NCI-H1436 (cell line): Measurements from ENCODE around the gene SUV39H2.
"Not testable (repeated sequence)": the region's sequence is repeated elsewhere in the genome, so short reads cannot be mapped to it uniquely, and the experiment has no call there.

Source experiments
- DNase-seq: peaks from one replicate; lab custom pipeline; 2025; lab: John Stamatoyannopoulos, UW

SUV39H2 gene

DNA sequence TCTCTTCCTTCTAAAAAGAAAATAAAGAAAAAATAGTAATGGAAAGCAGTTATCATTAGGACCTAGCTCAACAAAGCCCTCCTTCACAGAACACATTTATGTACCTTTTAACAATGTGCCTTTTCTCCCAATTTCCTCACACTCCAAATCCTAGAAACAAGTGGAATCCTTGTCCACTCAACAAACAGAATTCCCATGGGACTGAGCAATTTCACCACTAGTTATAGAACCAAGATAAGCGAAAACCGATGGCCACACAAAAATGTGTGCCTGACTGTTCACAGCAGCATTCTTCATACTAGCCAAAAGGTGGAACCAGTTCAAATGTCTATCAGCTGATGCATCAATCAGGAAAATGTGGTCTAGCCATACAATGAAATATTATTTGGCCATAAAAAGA lies 57.9 kb downstream of the SUV39H2 start:
- DNase-seq = no peak

GRCh38 chr10:14938971-14939370 lies 60.3 kb downstream of the SUV39H2 start:
- not testable (repeated sequence) for DNase-seq

DNA sequence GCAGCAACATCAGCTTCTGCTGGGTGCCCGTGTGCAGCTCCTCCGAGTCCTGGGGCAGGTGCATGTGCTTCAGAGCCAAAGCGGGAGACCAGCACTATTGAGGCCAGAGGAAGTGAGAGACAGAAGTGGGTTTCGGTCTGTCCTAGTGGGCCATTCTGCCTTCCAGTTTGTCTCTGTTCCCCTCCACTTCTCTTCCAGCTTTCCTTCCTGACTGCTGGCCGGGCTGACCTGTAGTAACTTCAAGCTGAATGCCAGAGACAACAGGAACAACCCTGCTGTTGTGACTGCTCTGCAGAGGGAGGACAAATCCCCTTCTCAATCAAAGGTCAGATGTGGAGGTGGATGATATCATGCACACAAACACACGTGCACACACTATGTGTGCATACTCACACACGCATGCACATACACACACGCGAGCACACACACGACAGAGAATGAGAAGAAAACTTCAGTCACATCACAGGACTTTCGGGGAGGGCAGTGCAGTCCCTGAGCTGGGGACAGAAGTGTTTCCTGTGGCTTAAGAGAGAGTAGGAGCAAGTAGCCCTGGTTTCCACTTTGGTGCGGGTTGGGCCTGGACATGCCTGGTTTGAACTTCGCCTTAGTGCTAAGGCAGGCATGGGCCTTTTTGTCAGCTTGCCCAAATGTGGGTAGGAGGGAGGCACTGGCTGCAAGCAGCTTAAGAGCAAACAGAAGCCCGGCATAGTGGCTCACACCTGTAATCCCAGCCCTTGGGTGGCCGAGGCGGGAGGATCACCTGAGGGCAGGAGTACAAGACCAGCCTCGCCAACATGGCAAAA lies 63.7 kb downstream of the SUV39H2 start:
- DNase-seq = not testable (repeated sequence)

GRCh38 chr10:14942950-14943338 lies 64.3 kb downstream of the SUV39H2 start:
- not testable (repeated sequence) for DNase-seq

DNA sequence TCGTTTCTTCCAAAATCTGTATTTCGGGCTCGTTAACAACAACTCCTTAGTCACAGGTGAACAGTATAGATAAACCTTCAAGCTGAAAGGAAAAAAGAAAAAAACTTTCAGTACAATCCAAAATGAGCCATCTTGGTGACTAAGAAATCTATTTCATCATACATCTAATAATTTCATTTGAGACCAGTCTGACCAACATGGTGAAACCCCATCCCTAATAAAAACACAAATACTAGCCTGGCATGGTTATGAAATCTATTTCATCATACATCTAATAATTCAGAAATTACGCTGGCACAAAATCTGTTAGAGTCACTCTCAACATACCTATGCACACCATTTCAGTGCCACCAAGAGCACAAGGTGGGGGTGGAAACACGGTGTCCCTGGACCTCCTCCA lies 66.4 kb downstream of the SUV39H2 start:
- no peak for DNase-seq

DNA sequence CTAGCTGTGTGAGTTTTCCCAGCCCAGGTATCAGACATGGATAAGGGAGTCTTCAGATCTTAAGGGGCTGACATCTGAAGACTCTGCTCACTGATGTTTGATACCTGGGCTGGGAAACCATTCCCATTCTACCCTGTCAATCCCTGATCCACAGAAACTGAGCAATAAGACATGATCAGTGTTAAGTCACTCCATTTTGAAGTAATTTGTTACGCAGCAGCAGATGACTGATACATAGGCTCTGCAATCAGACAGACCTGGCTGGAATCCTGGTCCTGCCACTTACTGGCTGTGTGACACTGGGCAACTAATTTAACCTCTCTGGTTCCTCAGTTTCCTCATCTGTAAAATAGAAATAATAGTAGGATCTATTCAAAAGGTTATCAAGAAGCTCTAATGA lies 68.6 kb downstream of the SUV39H2 start:
- no peak for DNase-seq

DNA sequence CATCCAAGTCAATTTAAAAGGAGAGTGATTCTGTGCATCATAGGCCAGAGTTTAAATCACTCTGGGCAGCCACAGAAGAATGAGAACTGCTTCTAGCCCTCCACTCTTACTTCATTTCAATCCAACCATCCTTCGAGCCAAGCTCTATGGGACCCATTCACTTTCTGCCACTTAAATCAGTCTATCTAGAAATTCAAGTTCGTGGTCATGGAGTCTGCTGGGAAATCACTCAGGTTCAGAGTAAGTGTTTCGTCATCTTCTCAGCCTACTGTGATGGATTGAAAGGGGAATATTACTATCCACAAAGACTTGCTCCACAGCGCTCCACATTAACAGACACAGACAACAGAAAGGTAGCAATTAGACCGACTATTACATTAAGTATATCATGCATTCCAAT lies 70.6 kb downstream of the SUV39H2 start:
- DNase-seq = no peak

- no peak for DNase-seq
Measured at GRCh38 chr10:14952851-14953423, 74.3 kb downstream of the SUV39H2 start.

GRCh38 chr10:14953424-14954000 lies 74.8 kb downstream of the SUV39H2 start:
- no peak for DNase-seq
